Measurements from ENCODE around the gene ICA1L.
"Not testable (repeated sequence)": the region's sequence is repeated elsewhere in the genome, so short reads cannot be mapped to it uniquely, and the experiment has no call there.

ICA1L gene

GRCh38 chr2:202815548-202816360, 55.8 kb downstream of the ICA1L start:
- no peak for TF ChIP-seq CTCF (IDR thresholded peaks at IDR 0.05; ENCODE audit: low read depth, low read length)
- no peak for TF ChIP-seq EZH2phosphoT487 (IDR thresholded peaks at IDR 0.05; ENCODE audit: low read depth)
- Histone ChIP-seq H3K27ac (ENCODE audit: low read length) (no peak overlapping the region), H3K9ac (ENCODE audit: low read length) (no peak overlapping the region), H3K36me3 (replicated peaks; ENCODE audit: low read depth, low read length) (peaks cover 4% of the 10 kb centered on the region), H2AFZ (ENCODE audit: low read depth, low read length) (no peak overlapping the region), H3K4me2 (ENCODE audit: low read length) (no peak overlapping the region), H3K27me3 (ENCODE audit: low read depth, low read length) (no peaks in the 10 kb centered on the region), H3K79me2 (ENCODE audit: low read length) (no peaks in the 10 kb centered on the region), H4K20me1 (ENCODE audit: insufficient read depth, low read length) (no peaks in the 10 kb centered on the region), H3K4me1 (ENCODE audit: low read length) (no peaks in the 10 kb centered on the region), H3K9me3 (ENCODE audit: insufficient read depth, low read length) (no peaks in the 10 kb centered on the region), H3K4me3 (ENCODE audit: low read length) (no peak overlapping the region)

- Histone ChIP-seq H4K20me1 (ENCODE audit: insufficient read depth, low read length) (no peaks in the 10 kb centered on the region), H3K27me3 (ENCODE audit: low read depth, low read length) (no peaks in the 10 kb centered on the region), H3K9ac (ENCODE audit: low read length) (no peak overlapping the region), H2AFZ (ENCODE audit: low read depth, low read length) (no peak overlapping the region), H3K36me3 (replicated peaks; ENCODE audit: low read depth, low read length) (peaks cover 4% of the 10 kb centered on the region), H3K9me3 (ENCODE audit: insufficient read depth, low read length) (no peaks in the 10 kb centered on the region), H3K4me2 (ENCODE audit: low read length) (no peak overlapping the region), H3K4me3 (ENCODE audit: low read length) (no peak overlapping the region), H3K27ac (ENCODE audit: low read length) (no peak overlapping the region), H3K79me2 (ENCODE audit: low read length) (no peaks in the 10 kb centered on the region), H3K4me1 (ENCODE audit: low read length) (no peaks in the 10 kb centered on the region)
- TF ChIP-seq EZH2phosphoT487 (IDR thresholded peaks at IDR 0.05; ENCODE audit: low read depth), result no peak
- no peak for TF ChIP-seq CTCF (IDR thresholded peaks at IDR 0.05; ENCODE audit: low read depth, low read length)
These were observed 57.3 kb downstream of the ICA1L start for GRCh38 chr2:202814226-202814625.

- TF ChIP-seq CTCF (IDR thresholded peaks at IDR 0.05; ENCODE audit: low read depth, low read length) (no peak), EZH2phosphoT487 (IDR thresholded peaks at IDR 0.05; ENCODE audit: low read depth) (no peak)
- no peak overlapping the region for H3K4me3 ChIP-seq (ENCODE audit: low read length)
These were observed 58.2 kb downstream of the ICA1L start for GRCh38 chr2:202813387-202813786.

DNA sequence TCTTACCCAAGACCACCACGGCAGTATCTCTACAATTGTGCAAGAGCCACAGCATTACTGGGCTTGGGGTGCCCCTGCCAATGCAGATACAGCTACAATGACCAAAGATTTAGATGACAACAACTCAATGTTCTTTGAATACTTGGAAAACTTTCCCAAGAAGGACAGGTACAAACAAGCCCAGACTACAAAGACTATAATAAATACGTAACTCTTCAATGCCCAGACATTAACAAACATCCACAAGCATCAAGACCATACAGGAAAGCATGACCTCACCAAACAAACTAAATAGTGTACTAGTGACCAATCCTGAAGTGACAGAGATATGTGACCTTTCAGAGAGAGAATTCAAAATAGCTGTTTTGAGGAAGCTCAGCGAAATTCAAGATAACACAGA, 62.8 kb downstream of the ICA1L start:
- no peak overlapping the region for H3K4me2 ChIP-seq (ENCODE audit: low read length)

More at GRCh38 chr2:202813387-202813786, 58.2 kb downstream of the ICA1L start:
- H4K20me1 ChIP-seq (ENCODE audit: insufficient read depth, low read length), result no peaks in the 10 kb centered on the region
- H3K9me3 ChIP-seq (ENCODE audit: insufficient read depth, low read length), result no peaks in the 10 kb centered on the region
- H3K27ac ChIP-seq (ENCODE audit: low read length), result no peak overlapping the region
- H2AFZ ChIP-seq (ENCODE audit: low read depth, low read length), result no peak overlapping the region
- H3K36me3 ChIP-seq (replicated peaks; ENCODE audit: low read depth, low read length), result peaks cover 4% of the 10 kb centered on the region
- H3K4me1 ChIP-seq (ENCODE audit: low read length), result no peaks in the 10 kb centered on the region
- H3K4me2 ChIP-seq (ENCODE audit: low read length), result no peak overlapping the region
- H3K27me3 ChIP-seq (ENCODE audit: low read depth, low read length), result no peaks in the 10 kb centered on the region
- no peaks in the 10 kb centered on the region for H3K79me2 ChIP-seq (ENCODE audit: low read length)
- no peak overlapping the region for H3K9ac ChIP-seq (ENCODE audit: low read length)

DNA sequence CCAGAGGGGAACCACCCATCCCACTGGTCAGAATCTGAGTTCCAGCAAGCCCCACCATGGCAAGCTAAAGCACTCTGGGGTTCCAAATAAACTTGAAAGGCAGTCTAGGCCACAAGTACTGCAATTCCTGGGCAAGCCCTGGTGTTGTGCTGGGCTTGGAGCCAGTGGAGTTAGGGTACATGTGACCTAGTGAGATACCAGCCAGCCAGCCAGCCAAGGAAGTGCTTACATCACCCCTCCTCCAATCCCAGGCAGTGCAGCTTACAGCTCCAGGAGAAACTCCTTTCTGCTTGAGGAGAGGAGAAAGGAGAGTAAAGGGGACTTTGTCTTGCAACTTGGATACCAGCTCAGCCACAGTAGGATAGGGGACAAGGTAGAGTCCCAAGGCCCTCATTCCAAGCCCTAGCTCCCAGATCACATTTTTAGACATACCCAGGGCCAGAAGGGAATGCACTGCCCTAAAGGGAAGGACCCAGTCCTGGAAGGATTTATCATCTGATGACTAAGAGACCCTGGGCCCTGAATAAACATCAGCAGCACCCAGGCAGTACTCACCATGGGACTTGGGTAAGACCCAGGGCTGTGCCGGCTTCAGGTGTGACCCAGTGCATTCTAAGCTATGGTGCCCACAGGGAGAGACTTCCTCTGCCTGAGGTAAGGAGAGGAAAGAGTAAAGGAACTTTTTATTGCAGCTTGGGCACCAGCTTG, 64.0 kb downstream of the ICA1L start:
- H3K9ac ChIP-seq (ENCODE audit: low read length); H3K4me1 ChIP-seq (ENCODE audit: low read length); H3K27ac ChIP-seq (ENCODE audit: low read length); H3K79me2 ChIP-seq (ENCODE audit: low read length); H3K4me2 ChIP-seq (ENCODE audit: low read length); H3K9me3 ChIP-seq (ENCODE audit: insufficient read depth, low read length); H3K36me3 ChIP-seq (replicated peaks; ENCODE audit: low read depth, low read length); H3K4me3 ChIP-seq (ENCODE audit: low read length); H2AFZ ChIP-seq (ENCODE audit: low read depth, low read length); H4K20me1 ChIP-seq (ENCODE audit: insufficient read depth, low read length); H3K27me3 ChIP-seq (ENCODE audit: low read depth, low read length): not testable (repeated sequence)

More for the DNA sequence above, 62.8 kb downstream of the ICA1L start:
- Histone ChIP-seq H3K79me2 (ENCODE audit: low read length) (no peaks in the 10 kb centered on the region), H3K9ac (ENCODE audit: low read length) (no peak overlapping the region), H3K36me3 (replicated peaks; ENCODE audit: low read depth, low read length) (no peaks in the 10 kb centered on the region), H3K9me3 (ENCODE audit: insufficient read depth, low read length) (no peaks in the 10 kb centered on the region), H2AFZ (ENCODE audit: low read depth, low read length) (no peak overlapping the region), H4K20me1 (ENCODE audit: insufficient read depth, low read length) (no peaks in the 10 kb centered on the region), H3K27me3 (ENCODE audit: low read depth, low read length) (no peaks in the 10 kb centered on the region), H3K4me1 (ENCODE audit: low read length) (no peaks in the 10 kb centered on the region), H3K27ac (ENCODE audit: low read length) (no peak overlapping the region), H3K4me3 (ENCODE audit: low read length) (no peak overlapping the region)
- TF ChIP-seq EZH2phosphoT487 (IDR thresholded peaks at IDR 0.05; ENCODE audit: low read depth), result no peak
- no peak for TF ChIP-seq CTCF (IDR thresholded peaks at IDR 0.05; ENCODE audit: low read depth, low read length)

- H3K36me3 ChIP-seq (replicated peaks; ENCODE audit: low read depth, low read length); H3K27me3 ChIP-seq (ENCODE audit: low read depth, low read length); H4K20me1 ChIP-seq (ENCODE audit: insufficient read depth, low read length); H3K27ac ChIP-seq (ENCODE audit: low read length); H2AFZ ChIP-seq (ENCODE audit: low read depth, low read length); H3K79me2 ChIP-seq (ENCODE audit: low read length); H3K4me2 ChIP-seq (ENCODE audit: low read length); H3K9ac ChIP-seq (ENCODE audit: low read length); H3K4me1 ChIP-seq (ENCODE audit: low read length); H3K4me3 ChIP-seq (ENCODE audit: low read length); H3K9me3 ChIP-seq (ENCODE audit: insufficient read depth, low read length): not testable (repeated sequence)
These were observed 65.7 kb downstream of the ICA1L start for GRCh38 chr2:202805911-202806310.
